Measurements from ENCODE around the gene PCBP3.

- no peak for TF ChIP-seq GATA3 (IDR thresholded peaks at IDR 0.05; ENCODE audit: low read depth, low read length)
- TF ChIP-seq GATA2 (IDR thresholded peaks at IDR 0.05; ENCODE audit: low read depth, low read length): no peak
Observed at GRCh38 chr21:45877171-45877438, 233.6 kb downstream of the PCBP3 start.
